ENCODE measurements around the gene PTH2R. TPM values are rescaled to one million over a fixed set of nuclear protein-coding genes. Genes with fewer than 3 reads are reported as not detected.

Gene PTH2R
- total RNA-seq, 1 experiment from 2014 or later = 0.32 TPM

DNA sequence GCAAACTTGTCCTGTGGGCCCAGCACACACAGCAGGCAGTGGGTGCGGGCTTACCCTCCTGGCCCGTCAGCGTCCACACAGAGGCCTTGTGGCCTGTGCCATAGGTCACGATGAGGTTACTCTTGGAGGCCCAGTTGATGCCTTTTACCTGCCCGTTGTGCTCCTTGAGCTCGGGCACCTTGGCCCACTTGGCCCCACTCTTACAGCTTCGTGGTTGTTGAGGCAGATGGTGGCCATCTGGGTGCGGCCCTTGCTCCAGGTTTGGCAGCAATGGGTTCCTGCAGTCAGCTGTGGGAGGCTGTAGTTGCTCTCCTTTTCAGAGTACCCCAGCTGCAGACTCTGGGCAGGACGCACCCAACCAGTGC lies 45.5 kb upstream of the PTH2R start:
- intact Hi-C loops (cut with micrococcal nuclease; ENCODE audit: unreplicated experiment) = no loop called here
- H3K4me1 ChIP-seq = no peaks in the 10 kb centered on the region
- TF ChIP-seq, protein P1, sequence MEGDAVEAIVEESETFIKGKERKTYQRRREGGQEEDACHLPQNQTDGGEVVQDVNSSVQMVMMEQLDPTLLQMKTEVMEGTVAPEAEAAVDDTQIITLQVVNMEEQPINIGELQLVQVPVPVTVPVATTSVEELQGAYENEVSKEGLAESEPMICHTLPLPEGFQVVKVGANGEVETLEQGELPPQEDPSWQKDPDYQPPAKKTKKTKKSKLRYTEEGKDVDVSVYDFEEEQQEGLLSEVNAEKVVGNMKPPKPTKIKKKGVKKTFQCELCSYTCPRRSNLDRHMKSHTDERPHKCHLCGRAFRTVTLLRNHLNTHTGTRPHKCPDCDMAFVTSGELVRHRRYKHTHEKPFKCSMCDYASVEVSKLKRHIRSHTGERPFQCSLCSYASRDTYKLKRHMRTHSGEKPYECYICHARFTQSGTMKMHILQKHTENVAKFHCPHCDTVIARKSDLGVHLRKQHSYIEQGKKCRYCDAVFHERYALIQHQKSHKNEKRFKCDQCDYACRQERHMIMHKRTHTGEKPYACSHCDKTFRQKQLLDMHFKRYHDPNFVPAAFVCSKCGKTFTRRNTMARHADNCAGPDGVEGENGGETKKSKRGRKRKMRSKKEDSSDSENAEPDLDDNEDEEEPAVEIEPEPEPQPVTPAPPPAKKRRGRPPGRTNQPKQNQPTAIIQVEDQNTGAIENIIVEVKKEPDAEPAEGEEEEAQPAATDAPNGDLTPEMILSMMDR (IDR thresholded peaks at IDR 0.05; ENCODE audit: insufficient read depth in 1 of 2, low read depth in 1 of 2, low read length in 1 of 2, severe bottlenecking in 1 of 2, unreplicated experiment in 1 of 2) = no peak
- H3K27me3 ChIP-seq (replicated peaks; ENCODE audit: control insufficient read depth, insufficient read depth, low read length) = no peaks in the 10 kb centered on the region
- H3K4me3 ChIP-seq (ENCODE audit: low read depth, low read length) = no peak overlapping the region
- H3K36me3 Mint-ChIP-seq (ENCODE audit: insufficient read depth, unreplicated experiment) = peaks cover 27% of the 10 kb centered on the region
- H3K4me1 Mint-ChIP-seq (ENCODE audit: low read depth, unreplicated experiment) = no peaks in the 10 kb centered on the region
- H3K9me3 ChIP-seq = peaks cover 9% of the 10 kb centered on the region
- no peak overlapping the region for H3K4me3 Mint-ChIP-seq (ENCODE audit: unreplicated experiment)
- no peak for DNase-seq
- CTCF ChIA-PET = no interaction called here
- no TSS peak for BruUV-seq (replicated peaks)
- POLR2A ChIA-PET = no interaction called here
- no peak overlapping the region for H3K27ac Mint-ChIP-seq (ENCODE audit: unreplicated experiment)
- H3K27me3 Mint-ChIP-seq (ENCODE audit: insufficient read depth, unreplicated experiment) = no peaks in the 10 kb centered on the region
- H3K36me3 ChIP-seq (ENCODE audit: control insufficient read depth, insufficient read depth, low read length) = no peaks in the 10 kb centered on the region
- peaks cover 17% of the 10 kb centered on the region for H3K9me3 Mint-ChIP-seq (ENCODE audit: unreplicated experiment)

DNA sequence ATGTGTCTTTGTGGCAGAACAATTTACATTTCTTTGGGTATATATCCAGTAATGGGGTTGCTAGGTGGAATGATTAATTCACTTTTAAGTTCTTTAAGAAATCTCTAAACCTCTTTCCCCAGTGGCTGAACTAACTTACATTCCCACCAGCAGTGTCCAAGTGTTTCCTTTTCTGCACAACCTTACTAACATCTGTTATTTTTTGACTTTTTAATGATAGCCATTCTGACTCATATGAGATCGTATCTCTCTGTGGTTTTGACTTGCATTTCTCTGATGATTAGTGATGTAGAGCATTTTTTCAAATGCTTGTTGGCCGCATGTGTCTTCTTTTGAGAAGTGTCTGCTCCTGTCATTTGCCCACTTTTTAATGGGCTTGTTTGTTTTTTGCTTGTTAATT lies 43.1 kb upstream of the PTH2R start:
- no TSS peak for BruUV-seq (replicated peaks)

DNA sequence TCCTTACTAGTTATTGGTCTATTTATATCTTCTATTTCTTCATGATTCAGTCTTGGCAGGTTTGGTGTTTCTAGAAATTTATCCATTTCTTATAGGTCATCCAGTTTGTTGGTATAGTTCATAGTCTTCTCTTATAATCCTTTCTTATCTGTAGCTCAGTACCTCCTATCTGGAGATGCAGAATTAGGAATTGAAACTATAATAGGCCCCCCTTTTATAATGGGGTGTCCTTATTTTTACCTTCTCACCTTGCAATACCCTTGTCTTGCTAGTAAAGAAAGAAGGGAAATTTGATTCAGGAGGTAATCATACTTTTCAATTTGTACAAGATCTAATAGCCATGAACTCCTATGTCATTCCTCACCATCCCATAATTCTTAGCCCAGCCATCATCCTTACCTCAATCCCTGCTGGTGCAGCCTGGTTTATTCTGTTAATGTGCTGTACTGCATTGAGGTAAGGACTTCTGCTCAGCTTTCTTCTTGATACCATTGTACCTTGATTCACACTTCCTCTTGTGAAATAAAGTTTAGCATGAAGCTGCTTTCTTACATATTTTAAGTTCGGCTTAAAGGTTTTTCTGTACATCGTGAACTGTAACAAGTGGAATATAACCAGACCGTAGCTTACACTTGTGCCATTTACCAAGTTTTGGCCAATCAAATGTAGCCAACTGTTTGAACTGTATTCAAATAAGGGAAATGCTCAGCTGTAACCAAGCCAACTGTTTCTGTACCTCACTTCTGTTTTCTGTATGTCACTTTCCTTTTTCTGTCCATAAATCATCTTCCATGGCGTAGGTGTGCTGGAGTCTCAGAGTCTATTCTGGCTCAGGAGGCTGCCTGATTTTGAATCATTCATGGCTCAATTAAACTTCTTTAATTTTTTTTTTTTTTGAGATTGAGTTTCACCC lies 40.1 kb upstream of the PTH2R start:
- intact Hi-C loops (cut with micrococcal nuclease; ENCODE audit: unreplicated experiment) = no loop called here
- peaks cover 9% of the 10 kb centered on the region for H3K9me3 ChIP-seq
- H3K27ac Mint-ChIP-seq (ENCODE audit: unreplicated experiment) = no peak overlapping the region
- DNase-seq = no peak
- no peaks in the 10 kb centered on the region for H3K4me1 ChIP-seq
- H3K4me3 Mint-ChIP-seq (ENCODE audit: unreplicated experiment) = no peak overlapping the region
- H3K4me3 ChIP-seq (ENCODE audit: low read depth, low read length) = no peak overlapping the region
- POLR2A ChIA-PET = no interaction called here
- no peaks in the 10 kb centered on the region for H3K4me1 Mint-ChIP-seq (ENCODE audit: low read depth, unreplicated experiment)
- TF ChIP-seq, protein P1 (IDR thresholded peaks at IDR 0.05; ENCODE audit: insufficient read depth in 1 of 2, low read depth in 1 of 2, low read length in 1 of 2, severe bottlenecking in 1 of 2, unreplicated experiment in 1 of 2) = no peak
- H3K9me3 Mint-ChIP-seq (ENCODE audit: unreplicated experiment) = peaks cover 17% of the 10 kb centered on the region
- no peaks in the 10 kb centered on the region for H3K27me3 ChIP-seq (replicated peaks; ENCODE audit: control insufficient read depth, insufficient read depth, low read length)
- no peaks in the 10 kb centered on the region for H3K36me3 ChIP-seq (ENCODE audit: control insufficient read depth, insufficient read depth, low read length)
- H3K27me3 Mint-ChIP-seq (ENCODE audit: insufficient read depth, unreplicated experiment) = no peaks in the 10 kb centered on the region
- BruUV-seq (replicated peaks) = no TSS peak
- CTCF ChIA-PET = interaction anchor here (0.6 kb wide), 1 partner anchor 8 kb away, joined by 3 read pairs; no protein-coding TSS in a partner anchor
- H3K36me3 Mint-ChIP-seq (ENCODE audit: insufficient read depth, unreplicated experiment) = no peaks in the 10 kb centered on the region

More for the DNA sequence above, 43.1 kb upstream of the PTH2R start:
- Mint-ChIP-seq H3K4me3 (ENCODE audit: unreplicated experiment) (no peak overlapping the region), H3K4me1 (ENCODE audit: low read depth, unreplicated experiment) (no peaks in the 10 kb centered on the region), H3K36me3 (ENCODE audit: insufficient read depth, unreplicated experiment) (peaks cover 11% of the 10 kb centered on the region), H3K27me3 (ENCODE audit: insufficient read depth, unreplicated experiment) (no peaks in the 10 kb centered on the region), H3K9me3 (ENCODE audit: unreplicated experiment) (peaks cover 17% of the 10 kb centered on the region), H3K27ac (ENCODE audit: unreplicated experiment) (no peak overlapping the region)
- no peak for DNase-seq
- intact Hi-C loops (cut with micrococcal nuclease; ENCODE audit: unreplicated experiment) = no loop called here
- no peaks in the 10 kb centered on the region for H3K36me3 ChIP-seq (ENCODE audit: control insufficient read depth, insufficient read depth, low read length)
- peaks cover 9% of the 10 kb centered on the region for H3K9me3 ChIP-seq
- TF ChIP-seq, protein P1 (IDR thresholded peaks at IDR 0.05; ENCODE audit: insufficient read depth in 1 of 2, low read depth in 1 of 2, low read length in 1 of 2, severe bottlenecking in 1 of 2, unreplicated experiment in 1 of 2) = no peak
- H3K4me1 ChIP-seq = no peaks in the 10 kb centered on the region
- CTCF ChIA-PET = no interaction called here
- no peak overlapping the region for H3K4me3 ChIP-seq (ENCODE audit: low read depth, low read length)
- POLR2A ChIA-PET = no interaction called here
- H3K27me3 ChIP-seq (replicated peaks; ENCODE audit: control insufficient read depth, insufficient read depth, low read length) = no peaks in the 10 kb centered on the region

Measured in Caco-2 (cell line).